Tibial nerve (tissue), 3 donors: Measurements from ENCODE around the gene TMEM109.

ENCODE experiments used
- CTCF ChIP-seq, 5 experiments: fragments of 200-600 bp in 3 of 5; fragments of 450-650 bp in 2 of 5; sonication (generic) in 3 of 5; IDR thresholded peaks; one replicate each; pipeline ENCODE4 v1.5.1; 2016 to 2019; ENCODE audit warnings: antibody characterized with exemption in 5 of 5, mild to moderate bottlenecking in 3 of 5, moderate library complexity in 2 of 5
- POLR2A ChIP-seq, 2 donors: fragments of 450-650 bp; IDR thresholded peaks; one replicate each; pipeline ENCODE4 v1.6.1; 2017; ENCODE audit warnings: antibody characterized with exemption in 2 of 2, mild to moderate bottlenecking in 2 of 2, moderate library complexity in 2 of 2

GRCh38 chr11:60919320-60919719 lies 5.4 kb downstream of the TMEM109 start:
- TF ChIP-seq POLR2A (IDR thresholded peaks at IDR 0.05) (no peak), CTCF (IDR thresholded peaks at IDR 0.05) (no peak)
